Osteocyte (in vitro differentiated cells): Measurements from ENCODE around the gene UGT1A9. TPM values are rescaled to one million over a fixed set of nuclear protein-coding genes. Genes with fewer than 3 reads are reported as not detected.

Experiments
- DNase-seq: peaks from one replicate; pipeline ENCODE4 v3.0.0; 2021; ENCODE audit warnings: mixed read lengths; ENCODE audit not compliant: unreplicated experiment; ENCODE audit errors: extremely low spot score
- H3K27ac Mint-ChIP-seq: one replicate; pipeline ENCODE4 v1.8.0; 2021; ENCODE audit warnings: mild to moderate bottlenecking, mixed read lengths; ENCODE audit not compliant: unreplicated experiment
- H3K27me3 Mint-ChIP-seq: one replicate; pipeline ENCODE4 v1.8.0; 2021; ENCODE audit warnings: mixed read lengths; ENCODE audit not compliant: unreplicated experiment
- H3K36me3 Mint-ChIP-seq: one replicate; pipeline ENCODE4 v1.8.0; 2021; ENCODE audit warnings: mixed read lengths; ENCODE audit not compliant: unreplicated experiment
- H3K4me1 Mint-ChIP-seq: one replicate; pipeline ENCODE4 v1.8.0; 2021; ENCODE audit warnings: mixed read lengths; ENCODE audit not compliant: unreplicated experiment
- H3K4me3 Mint-ChIP-seq: one replicate; pipeline ENCODE4 v1.8.0; 2021; ENCODE audit warnings: mild to moderate bottlenecking, moderate library complexity, mixed read lengths; ENCODE audit not compliant: unreplicated experiment
- H3K9me3 Mint-ChIP-seq: one replicate; pipeline ENCODE4 v1.8.0; 2021; ENCODE audit warnings: mixed read lengths; ENCODE audit not compliant: unreplicated experiment
- total RNA-seq: library from RNA; stranded (reverse); gene quantifications from 2 replicates; pipeline ENCODE4 v1.2.1, GENCODE V29; 2021
- TF ChIP-seq, protein P1 (sequence below): fragments of 200-600 bp; sonication (generic); IDR thresholded peaks from 2 replicates; pipeline ENCODE4 v1.5.0; 2021; ENCODE audit warnings: antibody characterized with exemption, mild to moderate bottlenecking, moderate library complexity

Gene UGT1A9
- total RNA-seq, 1 donor from 2014 or later, result not detected

DNA sequence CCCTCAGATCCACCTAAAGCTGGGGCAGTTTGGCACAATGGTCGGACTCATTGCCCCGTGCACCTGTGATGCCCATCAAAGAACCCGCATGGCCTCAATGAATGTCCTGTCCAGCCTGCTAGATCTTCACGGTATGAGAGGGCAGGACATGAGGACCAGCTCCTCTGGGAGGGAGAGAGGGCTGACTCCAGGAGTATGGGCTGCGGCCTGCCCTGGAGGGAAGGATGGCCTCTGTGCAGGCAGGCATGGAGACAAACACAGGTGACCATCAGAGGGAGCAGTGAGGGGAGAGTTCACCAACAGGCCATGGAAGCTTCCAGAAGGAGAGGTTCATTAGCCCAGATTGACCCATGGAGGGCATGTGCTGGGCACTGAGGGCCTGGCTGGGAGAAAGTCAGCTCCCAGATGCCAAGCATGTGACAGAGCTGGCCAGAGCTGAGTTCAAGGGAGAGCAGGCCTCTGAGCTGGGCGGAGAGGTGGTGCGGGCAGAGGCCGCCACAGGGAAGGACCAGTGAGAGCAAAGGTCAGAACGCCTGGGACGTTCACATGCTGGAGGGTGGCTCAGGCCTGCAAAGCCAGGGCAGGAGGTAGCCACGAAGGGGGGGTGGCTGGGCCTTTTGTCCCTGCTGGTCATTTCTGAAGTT, 146.4 kb downstream of the UGT1A9 start:
- peaks cover 4% of the 10 kb centered on the region for H3K27me3 Mint-ChIP-seq

DNA sequence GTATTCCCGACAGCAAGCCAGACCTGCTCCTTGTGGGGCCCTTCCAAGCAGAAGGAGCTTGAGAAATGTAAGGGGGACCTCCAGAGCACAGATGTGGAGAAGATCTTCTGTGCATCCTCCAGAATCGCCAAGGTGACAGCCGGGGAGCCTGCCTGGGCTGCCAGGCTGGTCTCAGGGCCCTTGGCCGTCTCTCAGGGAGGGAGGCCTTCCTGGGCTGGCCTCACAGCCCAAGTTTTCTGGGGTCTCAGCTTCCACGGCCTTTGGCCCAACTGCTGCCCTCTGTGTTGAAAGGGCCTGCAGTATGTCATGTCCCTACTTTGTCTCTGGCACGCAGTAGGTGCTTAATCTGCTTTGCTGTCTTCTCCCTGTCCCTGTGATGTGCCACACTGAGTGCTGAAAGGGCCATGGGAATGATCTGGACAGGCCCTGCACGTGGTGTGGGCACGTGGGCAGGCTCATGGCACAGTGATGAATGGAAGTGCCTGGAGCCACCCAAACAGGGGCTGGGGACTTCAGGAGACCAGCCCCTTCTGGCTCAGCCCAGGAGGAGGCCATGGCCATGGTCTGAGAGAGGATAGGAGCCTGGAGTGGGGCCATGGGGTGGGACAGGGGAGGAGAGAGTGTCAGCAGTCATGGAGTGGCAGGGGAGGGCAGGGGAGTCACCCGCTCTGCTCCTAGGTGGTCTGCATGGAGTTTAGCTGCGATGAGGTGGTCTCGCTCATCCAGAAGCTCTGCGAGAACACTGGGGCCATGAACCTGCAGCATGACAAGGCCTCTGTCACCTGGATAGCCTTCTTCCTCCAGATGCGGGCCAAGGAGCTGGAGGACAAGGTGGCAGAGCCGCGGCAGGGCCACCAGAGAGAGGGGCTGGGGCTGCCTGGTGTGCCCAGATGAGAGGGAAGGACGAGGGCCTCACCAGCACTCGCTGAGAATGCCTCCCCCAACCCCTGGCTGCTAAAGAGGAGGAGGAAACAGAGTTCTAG, 147.2 kb downstream of the UGT1A9 start:
- H3K4me3 Mint-ChIP-seq, result no peak overlapping the region
- peaks cover 4% of the 10 kb centered on the region for H3K27me3 Mint-ChIP-seq
- peaks cover 19% of the 10 kb centered on the region for H3K4me1 Mint-ChIP-seq
- no peak overlapping the region for H3K27ac Mint-ChIP-seq
- H3K9me3 Mint-ChIP-seq, result no peaks in the 10 kb centered on the region
- no peak for DNase-seq
- H3K36me3 Mint-ChIP-seq, result no peaks in the 10 kb centered on the region
- TF ChIP-seq, protein P1, sequence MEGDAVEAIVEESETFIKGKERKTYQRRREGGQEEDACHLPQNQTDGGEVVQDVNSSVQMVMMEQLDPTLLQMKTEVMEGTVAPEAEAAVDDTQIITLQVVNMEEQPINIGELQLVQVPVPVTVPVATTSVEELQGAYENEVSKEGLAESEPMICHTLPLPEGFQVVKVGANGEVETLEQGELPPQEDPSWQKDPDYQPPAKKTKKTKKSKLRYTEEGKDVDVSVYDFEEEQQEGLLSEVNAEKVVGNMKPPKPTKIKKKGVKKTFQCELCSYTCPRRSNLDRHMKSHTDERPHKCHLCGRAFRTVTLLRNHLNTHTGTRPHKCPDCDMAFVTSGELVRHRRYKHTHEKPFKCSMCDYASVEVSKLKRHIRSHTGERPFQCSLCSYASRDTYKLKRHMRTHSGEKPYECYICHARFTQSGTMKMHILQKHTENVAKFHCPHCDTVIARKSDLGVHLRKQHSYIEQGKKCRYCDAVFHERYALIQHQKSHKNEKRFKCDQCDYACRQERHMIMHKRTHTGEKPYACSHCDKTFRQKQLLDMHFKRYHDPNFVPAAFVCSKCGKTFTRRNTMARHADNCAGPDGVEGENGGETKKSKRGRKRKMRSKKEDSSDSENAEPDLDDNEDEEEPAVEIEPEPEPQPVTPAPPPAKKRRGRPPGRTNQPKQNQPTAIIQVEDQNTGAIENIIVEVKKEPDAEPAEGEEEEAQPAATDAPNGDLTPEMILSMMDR, result no peak

More for the DNA sequence above, 146.4 kb downstream of the UGT1A9 start:
- DNase-seq, result no peak
- H3K4me3 Mint-ChIP-seq, result no peak overlapping the region
- H3K27ac Mint-ChIP-seq, result no peak overlapping the region
- peaks cover 19% of the 10 kb centered on the region for H3K4me1 Mint-ChIP-seq
- H3K36me3 Mint-ChIP-seq, result no peaks in the 10 kb centered on the region
- no peaks in the 10 kb centered on the region for H3K9me3 Mint-ChIP-seq
- TF ChIP-seq, protein P1, result no peak

DNA sequence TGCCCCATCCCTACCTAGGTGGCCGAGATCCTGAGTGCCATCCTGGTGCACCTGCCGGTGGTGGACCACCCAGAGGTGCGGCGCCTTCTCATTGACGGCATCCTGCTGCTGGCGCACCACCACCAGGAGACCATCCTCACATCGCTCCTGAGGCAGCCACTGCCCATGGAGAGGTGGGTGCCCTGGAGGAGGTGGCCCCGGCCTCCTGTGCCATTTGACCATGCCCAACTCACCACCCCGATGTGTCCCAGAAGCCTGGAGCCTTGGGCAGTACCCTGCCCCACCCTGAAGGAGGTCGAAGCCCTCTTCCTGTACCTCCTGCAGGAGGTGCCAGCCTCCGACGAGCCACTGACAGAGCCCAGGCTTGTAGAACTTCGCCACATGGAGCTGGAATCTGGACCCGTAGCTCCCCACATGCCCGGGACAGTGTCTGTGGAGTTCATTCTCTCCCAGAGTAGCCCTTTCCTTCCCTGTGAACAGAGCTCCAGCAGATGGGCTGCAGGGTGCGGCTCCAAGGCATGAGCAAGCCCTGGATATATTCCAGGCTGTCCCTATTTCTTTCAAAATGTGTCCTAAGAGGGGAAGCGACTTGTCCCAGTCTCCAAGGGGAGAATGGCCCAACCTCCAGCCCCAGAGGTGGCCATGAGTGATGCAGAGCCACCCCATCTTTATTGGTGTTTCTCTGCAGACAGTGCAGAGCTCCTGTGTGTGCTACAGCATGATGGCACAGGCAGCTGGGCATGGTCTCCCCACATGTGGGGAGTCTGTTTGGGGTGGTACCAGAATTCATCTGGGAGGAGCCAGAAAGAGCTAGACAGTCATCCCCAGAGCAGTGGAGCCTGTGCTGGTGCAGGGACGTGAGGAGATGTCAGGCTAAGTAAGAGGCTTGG, 148.4 kb downstream of the UGT1A9 start:
- DNase-seq, result no peak
- Mint-ChIP-seq H3K27me3 (peaks cover 4% of the 10 kb centered on the region), H3K4me3 (no peak overlapping the region), H3K27ac (no peak overlapping the region), H3K36me3 (no peaks in the 10 kb centered on the region), H3K9me3 (no peaks in the 10 kb centered on the region), H3K4me1 (peaks cover 19% of the 10 kb centered on the region)
- TF ChIP-seq, protein P1, result no peak

DNA sequence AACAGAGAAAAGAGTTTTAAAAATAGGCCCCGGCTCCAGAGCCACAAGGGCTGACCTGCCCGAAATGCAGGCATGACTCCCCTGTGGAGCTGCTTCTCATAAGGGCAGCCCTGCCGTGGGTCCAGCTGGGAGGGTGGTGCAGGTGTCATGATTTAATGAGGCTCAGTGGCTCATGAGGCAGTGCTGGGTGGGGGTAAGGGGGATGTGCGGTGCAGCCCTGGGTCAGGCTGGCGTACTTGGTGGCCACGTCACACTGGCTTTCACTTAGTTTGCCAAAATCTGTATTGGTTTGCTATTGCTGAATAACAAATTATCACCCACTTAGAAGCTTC, 149.0 kb downstream of the UGT1A9 start:
- Mint-ChIP-seq H3K27me3 (peaks cover 8% of the 10 kb centered on the region), H3K9me3 (no peaks in the 10 kb centered on the region), H3K27ac (no peak overlapping the region), H3K36me3 (no peaks in the 10 kb centered on the region), H3K4me1 (peaks cover 19% of the 10 kb centered on the region), H3K4me3 (no peak overlapping the region)
- DNase-seq, result peak; percentile 38
- TF ChIP-seq, protein P1, result no peak
